Measurements from ENCODE around the gene PRKCE. TPM values are rescaled to one million over a fixed set of nuclear protein-coding genes. Genes with fewer than 3 reads are reported as not detected.
A peak's percentile ranks its signal among the peaks of the same experiment; 100 is the strongest.

The PRKCE gene
- total and polyA plus RNA-seq, 2 donors (not counting 1 experiment from before 2014, with no cell fraction given) = 23.6 to 271 TPM

DNA sequence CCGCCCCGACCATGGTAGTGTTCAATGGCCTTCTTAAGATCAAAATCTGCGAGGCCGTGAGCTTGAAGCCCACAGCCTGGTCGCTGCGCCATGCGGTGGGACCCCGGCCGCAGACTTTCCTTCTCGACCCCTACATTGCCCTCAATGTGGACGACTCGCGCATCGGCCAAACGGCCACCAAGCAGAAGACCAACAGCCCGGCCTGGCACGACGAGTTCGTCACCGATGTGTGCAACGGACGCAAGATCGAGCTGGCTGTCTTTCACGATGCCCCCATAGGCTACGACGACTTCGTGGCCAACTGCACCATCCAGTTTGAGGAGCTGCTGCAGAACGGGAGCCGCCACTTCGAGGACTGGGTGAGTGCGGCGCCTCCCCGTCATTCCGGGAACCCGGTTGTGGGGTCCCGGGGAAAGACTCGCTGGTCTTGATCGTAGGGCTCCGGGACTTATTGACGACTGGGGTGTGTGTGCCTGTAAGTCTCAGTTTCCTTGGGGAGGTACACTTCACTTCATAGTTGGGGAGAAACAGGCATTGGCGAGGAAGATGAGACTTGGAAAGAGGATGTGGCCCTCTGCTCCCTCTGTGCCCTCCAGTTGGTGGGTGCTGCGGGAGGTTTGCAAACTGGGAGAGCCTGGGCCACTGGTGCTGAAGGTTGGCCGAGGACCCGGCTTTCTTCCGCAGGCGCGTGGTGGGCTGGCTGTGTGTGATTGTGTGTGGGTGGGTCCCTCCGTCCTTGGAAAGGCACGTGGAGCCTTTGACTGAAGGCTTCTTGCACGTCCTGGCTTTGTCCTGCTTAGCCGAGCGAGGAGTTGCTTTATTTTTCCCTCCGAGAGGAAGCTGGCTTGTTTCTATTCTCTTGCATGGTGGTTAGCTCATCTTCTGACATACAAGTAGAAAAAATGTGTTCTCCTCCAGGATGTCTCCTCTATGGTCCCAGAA is 886 bp downstream of the PRKCE start:
- H3K36me3 ChIP-seq (replicated peaks in 1 of 2; ENCODE audit: control extremely low read depth in 1 of 2, control insufficient read depth in 1 of 2, extremely low read depth in 1 of 2, insufficient read depth in 2 of 2, low read length in 1 of 2) = no peaks in the 10 kb centered on the region
- H3K4me3 ChIP-seq (ENCODE audit: control extremely low read depth in 1 of 5, extremely low read depth in 1 of 5, insufficient read depth in 1 of 5, low read depth in 2 of 5, low read length in 4 of 5) = peak overlapping the region; percentile 70 to 91 (median 86)
- H2AFZ ChIP-seq (ENCODE audit: insufficient read depth, low read depth, low read length, poor library complexity, severe bottlenecking) = peak overlapping the region; percentile 53
- no peak for ATAC-seq (ENCODE audit: low read depth)
- no peaks in the 10 kb centered on the region for H3K27me3 ChIP-seq (replicated peaks in 1 of 4; ENCODE audit: control extremely low read depth in 1 of 4, control insufficient read depth in 3 of 4, insufficient read depth in 4 of 4, low read length in 3 of 4)
- H3K9me3 ChIP-seq (ENCODE audit: control extremely low read depth in 1 of 3, control insufficient read depth in 2 of 3, insufficient read depth in 1 of 3, low read length in 2 of 3) = no peaks in the 10 kb centered on the region
- H3K27me3 Mint-ChIP-seq = no peaks in the 10 kb centered on the region
- under 1% methylated on average over 52 of the region's 53 CpGs for WGBS (ENCODE audit: insufficient coverage)
- H3K4me1 Mint-ChIP-seq = peaks cover 56% of the 10 kb centered on the region
- peaks cover 25 to 43% of the 10 kb centered on the region in 2 donors for H3K4me1 ChIP-seq (ENCODE audit: control insufficient read depth in 2 of 2, insufficient read depth in 2 of 2, low read length in 2 of 2)
- intact Hi-C loops (cut with micrococcal nuclease) = loop anchor here (2.0 to 5.0 kb wide), 3 partner anchors 42 to 235 kb away; no protein-coding TSS in a partner anchor
- POLR2A ChIA-PET = interaction anchor here (0.6 to 5.1 kb wide), 10 partner anchors 11 to 1548 kb away, joined by 3 to 89 read pairs (median 4); no protein-coding TSS in a partner anchor
- no peaks in the 10 kb centered on the region for H3K9me3 Mint-ChIP-seq (ENCODE audit: insufficient read depth)
- peak overlapping the region; percentile 96 for H3K4me3 Mint-ChIP-seq
- peak overlapping the region; percentile 76 for H3K4me2 ChIP-seq (replicated peaks; ENCODE audit: low read depth, low read length, poor library complexity, severe bottlenecking)
- peak overlapping the region; percentile 90 for H3K9ac ChIP-seq (ENCODE audit: low read length)
- H3K79me2 ChIP-seq (ENCODE audit: control insufficient read depth, insufficient read depth, low read length) = peaks cover 63% of the 10 kb centered on the region
- H3K27ac ChIP-seq (ENCODE audit: low read length in 2 of 2) = no peak overlapping the region
- peaks cover 39% of the 10 kb centered on the region for H4K20me1 ChIP-seq (ENCODE audit: control insufficient read depth, insufficient read depth, low read length, poor library complexity, severe bottlenecking)
- peak; percentile 59 for DNase-seq
- peak overlapping the region; percentile 86 for H3K27ac Mint-ChIP-seq
- CTCF ChIA-PET = interaction anchor here (1.1 to 5.2 kb wide), 10 partner anchors 8 to 998 kb away, joined by 3 to 86 read pairs (median 4); no protein-coding TSS in a partner anchor
- TF ChIP-seq, protein P1, sequence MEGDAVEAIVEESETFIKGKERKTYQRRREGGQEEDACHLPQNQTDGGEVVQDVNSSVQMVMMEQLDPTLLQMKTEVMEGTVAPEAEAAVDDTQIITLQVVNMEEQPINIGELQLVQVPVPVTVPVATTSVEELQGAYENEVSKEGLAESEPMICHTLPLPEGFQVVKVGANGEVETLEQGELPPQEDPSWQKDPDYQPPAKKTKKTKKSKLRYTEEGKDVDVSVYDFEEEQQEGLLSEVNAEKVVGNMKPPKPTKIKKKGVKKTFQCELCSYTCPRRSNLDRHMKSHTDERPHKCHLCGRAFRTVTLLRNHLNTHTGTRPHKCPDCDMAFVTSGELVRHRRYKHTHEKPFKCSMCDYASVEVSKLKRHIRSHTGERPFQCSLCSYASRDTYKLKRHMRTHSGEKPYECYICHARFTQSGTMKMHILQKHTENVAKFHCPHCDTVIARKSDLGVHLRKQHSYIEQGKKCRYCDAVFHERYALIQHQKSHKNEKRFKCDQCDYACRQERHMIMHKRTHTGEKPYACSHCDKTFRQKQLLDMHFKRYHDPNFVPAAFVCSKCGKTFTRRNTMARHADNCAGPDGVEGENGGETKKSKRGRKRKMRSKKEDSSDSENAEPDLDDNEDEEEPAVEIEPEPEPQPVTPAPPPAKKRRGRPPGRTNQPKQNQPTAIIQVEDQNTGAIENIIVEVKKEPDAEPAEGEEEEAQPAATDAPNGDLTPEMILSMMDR (IDR thresholded peaks at IDR 0.05) = no peak
- no peak for TF ChIP-seq EZH2 (IDR thresholded peaks at IDR 0.05; ENCODE audit: borderline replicate concordance, insufficient read depth, low read depth, low read length, poor library complexity, severe bottlenecking)
